IPS DF 4.7 (cell line): ENCODE data around the gene RBMS3.

ENCODE experiments used
- DNase-seq: peaks from one replicate; pipeline ENCODE4 v3.0.0-alpha.2; 2013; ENCODE audit warnings: low spot score; ENCODE audit errors: extremely low read depth

RBMS3 gene

DNA sequence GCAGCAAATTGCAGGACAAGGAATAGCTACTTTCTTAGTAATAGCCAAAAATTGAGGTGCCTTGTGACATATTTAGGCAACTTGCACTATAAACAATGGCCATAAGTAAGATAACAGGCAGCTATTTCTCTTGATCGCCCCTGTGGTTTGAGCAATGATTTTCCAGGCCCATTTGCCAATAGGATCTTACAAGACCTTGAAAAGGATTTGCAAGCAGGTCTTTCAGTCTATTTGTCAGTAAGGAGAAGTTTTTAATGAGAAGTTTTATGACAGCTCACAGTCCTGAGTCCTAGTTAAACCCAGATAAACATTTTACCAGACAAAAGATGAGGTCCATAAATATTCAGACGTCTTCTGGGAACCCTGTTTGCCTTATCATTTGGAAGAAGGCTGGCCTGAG, 645.5 kb downstream of the RBMS3 start:
- no peak for DNase-seq

DNA sequence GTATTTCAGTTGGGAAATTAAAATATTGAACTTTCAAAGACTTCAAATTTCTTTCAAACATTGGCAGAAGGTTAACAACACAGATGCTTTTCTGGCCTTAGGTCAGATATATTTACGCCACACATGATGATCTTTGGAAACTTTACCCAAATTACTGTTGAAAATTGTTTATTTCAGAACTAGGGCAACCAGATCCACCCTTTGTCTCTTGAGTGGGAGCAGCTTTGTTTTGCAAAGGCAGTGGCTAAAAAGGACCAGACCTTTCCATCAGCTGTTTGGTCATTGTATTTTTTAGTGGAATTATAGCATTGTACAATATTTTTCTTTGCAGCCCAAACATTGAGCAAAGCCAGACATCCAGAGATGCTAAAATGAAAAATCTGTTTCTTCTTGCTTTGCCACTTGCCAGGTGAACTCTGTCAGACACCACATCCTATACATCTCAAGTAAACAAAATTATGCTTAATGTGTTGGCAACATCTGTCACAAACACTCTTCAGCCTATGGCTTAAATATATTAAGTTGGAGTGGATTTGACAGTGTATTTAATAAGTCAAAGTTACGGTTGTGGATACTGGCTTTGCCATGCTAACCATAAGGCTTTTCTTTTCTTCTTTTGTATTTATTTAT, 651.9 kb downstream of the RBMS3 start:
- DNase-seq, result no peak

DNA sequence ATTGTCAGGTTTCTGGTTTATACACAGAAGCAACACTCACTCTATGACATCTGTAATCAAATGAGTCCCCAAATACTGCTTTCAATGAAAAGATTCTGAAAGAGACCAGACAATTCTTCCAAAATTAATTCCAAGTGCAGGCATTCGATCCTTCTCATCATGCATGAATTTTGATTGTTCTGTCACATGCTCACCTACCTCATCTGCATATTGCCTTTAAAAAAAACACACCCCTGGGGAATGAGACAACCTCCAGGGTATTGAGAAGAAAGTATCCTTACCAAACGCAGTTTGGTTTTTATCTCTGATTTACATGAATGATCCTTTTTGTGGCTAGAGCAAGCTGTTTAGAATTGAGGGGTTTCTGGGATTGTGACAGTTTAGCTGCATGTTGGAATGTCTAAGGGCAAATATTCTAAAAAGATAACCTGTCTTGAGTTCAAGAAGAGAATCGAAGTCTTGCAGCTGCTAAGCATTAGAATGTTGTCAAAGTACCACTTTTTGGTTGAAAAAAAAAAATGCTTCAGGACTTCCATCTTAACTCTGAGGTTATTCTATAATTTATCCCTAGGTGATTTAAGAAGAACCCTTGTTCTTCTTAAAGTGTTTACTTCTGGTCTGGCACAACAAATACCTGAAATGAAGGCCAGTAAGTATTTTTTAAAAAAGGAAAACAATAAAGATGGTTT, 653.1 kb downstream of the RBMS3 start:
- no peak for DNase-seq

DNA sequence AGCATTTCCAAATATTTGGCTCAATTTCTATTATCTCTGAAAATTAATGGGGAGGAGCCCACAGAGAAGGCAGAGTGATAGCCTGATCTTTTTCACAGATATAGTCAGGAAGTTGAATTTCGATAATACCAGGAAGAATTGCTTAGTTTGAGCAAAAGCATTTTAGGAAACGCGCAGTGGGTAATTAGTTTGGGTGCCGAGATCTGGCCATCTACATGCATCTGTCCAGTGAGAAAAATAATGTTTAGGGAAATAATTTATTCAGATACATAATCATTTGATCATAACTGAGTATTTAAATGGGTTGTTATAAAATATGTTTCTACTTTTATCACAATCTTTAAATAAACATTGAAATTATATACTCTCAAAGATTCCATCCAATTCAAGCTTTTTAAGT, 653.9 kb downstream of the RBMS3 start:
- DNase-seq, result no peak

DNA sequence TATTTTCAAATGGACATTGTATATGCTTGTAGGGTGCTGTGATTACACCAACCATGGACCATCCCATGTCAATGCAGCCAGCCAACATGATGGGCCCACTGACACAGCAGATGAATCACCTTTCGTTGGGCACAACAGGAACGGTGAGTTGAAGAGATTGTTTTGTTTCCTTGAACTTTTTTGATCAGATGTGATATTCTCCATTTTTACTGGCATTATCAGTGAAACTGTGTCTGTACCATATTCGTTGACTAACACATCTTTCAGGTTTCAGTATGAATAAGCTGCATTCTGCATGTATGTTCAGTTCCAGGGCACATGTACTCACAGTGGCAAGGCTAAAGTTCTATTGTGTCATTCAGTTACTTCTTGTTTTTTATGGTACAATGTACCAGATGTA, 655.2 kb downstream of the RBMS3 start:
- no peak for DNase-seq

DNA sequence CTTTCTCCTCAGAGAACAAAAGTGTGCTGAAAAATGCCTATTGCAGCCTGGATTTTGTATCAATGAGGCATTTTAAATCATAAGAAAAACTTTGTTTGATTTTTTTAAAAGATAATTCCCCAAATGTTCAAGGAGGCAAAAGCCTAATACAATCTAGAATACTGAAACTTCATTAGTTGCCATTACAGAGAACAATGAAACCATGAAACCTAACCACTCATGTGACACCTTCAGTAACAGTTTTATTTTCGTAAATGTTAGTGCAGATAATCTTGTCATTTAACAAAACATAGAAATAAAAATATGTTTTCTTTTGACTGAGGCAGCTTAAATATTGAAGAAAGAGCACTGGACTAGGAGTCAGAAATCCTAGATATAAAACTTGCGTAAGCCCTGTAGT, 655.9 kb downstream of the RBMS3 start:
- DNase-seq, result no peak

DNA sequence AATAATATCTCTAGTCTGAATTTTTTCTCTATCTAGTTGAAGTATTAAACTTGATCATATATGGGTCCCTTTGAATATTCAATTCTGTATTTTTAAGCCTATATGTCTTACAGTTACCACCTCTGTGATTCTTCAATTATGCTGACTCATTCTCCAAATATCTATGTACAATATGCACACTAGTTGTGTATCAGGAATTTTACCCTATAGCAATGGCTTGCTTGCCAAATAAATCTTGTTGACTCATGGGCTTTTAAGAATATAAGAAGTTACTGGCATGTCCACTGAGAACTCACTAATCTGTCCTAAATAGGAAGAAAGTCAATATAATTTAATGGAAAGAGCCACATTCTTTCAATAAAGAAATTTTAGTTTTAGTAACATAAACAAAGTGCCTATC, 656.3 kb downstream of the RBMS3 start:
- no peak for DNase-seq

DNA sequence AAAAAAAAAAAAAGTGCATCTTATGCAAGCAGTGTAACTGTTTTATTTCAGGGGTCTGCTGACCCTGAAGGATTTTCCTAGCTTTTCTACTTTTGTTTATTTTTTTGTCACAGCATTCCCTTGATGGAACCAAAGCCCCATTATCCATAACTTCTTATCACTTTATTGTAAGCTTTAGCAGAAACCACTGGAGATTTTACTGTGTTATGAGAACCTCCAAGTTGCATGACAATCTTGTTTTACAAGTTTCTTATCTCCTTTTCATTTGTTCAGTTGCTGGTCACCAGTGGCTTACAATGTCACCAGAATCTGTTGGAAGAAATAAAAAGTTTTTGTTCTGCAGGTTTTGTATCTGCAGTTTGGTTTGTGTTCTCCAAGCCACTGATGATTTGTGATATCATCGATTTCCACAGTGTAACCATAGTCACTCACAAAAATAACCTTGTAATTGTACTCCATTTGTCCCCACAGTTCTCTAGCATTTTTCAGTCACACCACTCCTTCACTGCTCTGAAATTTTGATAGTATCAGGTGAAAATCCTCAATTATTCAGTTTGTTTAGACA, 660.0 kb downstream of the RBMS3 start:
- DNase-seq, result no peak

DNA sequence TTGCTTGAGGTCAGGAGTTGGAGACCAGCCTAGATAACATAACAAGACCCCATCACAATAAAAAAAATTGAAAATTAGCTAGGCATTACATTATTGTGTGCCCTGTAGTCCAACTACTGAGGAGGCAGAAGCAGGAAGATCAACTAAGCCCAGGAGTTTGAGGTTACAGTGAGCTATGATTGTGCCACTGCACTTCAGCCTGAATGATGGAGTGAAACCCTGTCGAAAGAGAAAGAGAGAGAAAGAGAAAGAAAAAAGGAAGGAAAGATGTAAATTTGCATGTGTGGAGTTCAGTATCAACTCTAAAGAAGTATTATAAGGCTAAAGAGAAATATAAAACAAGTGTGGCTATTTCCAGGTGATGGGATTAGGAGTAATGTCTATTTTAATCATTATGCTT, 661.4 kb downstream of the RBMS3 start:
- DNase-seq, result no peak

DNA sequence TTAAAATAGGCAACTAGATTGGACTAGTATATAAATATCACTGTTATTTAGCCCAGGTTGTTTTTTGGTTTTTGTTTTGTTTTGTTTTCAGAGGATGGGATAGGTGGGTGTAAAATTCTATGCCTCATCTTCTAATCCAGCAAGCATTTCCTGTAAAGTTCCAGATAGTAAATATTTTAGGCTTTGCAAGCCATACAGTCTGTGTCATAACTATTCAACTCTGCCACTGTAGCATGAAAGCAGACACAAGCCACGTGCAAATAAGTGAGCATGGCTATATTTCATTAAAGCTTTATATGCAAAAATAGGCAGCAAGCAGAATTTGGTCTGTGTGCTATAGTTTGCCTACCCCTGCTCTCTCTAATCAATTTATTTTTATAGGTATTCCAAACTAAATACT, 668.3 kb downstream of the RBMS3 start:
- no peak for DNase-seq

DNA sequence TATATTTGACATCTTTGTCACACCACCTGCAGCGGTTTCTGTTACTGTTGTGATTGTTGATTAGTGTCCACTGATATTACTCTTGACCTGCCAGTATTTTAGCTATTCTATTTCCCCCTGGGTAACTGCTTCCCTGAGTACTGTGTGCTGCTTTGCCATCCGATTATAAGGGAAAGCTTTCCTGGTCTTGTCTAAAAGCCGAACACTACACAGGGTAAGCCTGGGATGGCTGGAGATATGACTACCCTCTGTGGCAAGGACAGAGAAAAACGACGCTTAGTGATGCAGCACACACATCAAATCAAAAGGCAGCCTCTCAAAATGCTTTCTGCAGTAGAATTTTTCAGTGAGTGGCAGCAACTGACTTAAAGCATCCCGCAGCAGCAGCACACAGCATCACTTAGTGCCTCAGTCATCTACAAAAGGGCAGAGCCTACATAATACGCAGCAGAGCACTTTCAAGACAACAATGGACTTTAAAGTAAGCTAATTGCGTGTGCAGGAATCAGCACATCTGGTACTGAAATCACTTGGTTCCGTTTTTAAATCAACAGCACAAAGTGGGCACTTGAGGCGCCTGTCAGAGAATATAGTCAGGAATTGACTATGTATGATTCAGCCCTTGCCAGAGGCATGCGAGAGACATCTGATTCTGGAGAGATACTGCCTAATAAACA, 669.2 kb downstream of the RBMS3 start:
- no peak for DNase-seq

DNA sequence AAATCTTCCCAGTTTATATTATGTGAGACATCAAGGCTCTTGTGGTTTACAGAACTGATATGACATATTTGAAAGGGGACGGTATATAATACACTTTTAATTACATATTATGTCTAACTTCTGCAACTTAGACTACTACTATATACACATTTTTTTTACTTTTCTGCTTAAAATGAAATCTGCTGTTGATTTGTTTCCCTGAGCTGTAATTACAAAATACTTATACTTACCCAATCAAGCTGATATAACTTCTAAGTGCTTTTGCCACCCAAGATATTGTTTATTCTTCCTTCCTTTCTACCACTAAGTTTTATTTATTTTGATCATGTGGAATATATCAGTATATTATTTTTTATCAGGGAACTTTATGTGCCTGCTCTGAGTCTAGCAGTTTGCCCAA, 671.6 kb downstream of the RBMS3 start:
- DNase-seq, result no peak

DNA sequence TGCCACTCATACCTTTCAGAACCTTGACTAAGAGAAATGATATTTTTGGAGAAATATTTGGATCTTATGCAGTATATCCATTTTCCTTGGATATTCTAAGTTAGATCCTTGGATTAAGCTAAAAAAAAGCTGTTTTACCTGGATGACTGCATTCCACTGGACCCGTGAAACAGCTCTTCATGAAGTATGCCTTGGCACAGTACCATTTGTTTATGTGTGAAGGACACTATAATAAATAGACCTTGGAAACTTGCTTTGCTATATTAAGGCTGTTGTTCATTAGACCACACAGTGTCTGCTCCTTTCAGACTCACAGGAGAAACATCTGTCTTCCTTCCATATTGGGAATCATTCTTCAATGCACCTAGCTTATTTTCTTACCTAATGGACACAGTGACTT, 674.5 kb downstream of the RBMS3 start:
- DNase-seq, result no peak

DNA sequence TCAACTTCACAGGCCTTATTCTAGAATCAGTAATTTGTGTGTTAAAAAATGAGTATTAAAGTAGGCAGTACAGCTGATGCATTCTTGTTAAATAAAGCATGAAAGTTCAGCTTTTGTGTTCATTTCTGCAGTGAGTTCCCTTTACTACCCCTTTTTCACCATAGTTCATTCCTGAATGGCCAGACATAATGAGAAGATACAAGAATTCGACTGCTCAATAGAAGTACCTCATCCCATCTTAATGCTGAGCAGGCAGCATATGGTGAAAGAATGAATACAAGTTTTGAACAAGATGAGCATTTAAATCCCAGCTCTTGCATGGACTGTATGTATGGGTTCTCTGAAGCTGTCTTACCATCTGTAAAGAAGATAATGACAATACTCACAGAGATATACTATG, 677.9 kb downstream of the RBMS3 start:
- DNase-seq, result no peak

DNA sequence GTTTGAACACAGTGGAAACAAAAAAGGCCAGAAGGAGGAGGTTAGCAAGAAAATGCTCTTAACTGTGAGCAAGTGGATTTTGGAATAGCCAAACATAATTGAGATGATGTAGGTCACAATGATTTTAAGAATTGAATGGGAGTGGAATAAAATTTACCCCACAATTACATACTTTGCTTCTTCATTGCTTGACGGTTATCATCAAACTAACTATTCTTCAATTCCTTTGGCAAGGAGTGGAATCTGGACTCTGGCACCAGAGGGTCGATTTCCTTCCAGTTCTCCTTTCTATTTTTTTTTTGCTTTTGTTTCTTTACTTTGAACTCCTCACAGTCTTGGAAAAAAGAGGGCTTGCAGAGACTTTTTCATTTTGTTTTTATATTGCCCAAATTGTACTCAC, 691.0 kb downstream of the RBMS3 start:
- DNase-seq, result no peak

DNA sequence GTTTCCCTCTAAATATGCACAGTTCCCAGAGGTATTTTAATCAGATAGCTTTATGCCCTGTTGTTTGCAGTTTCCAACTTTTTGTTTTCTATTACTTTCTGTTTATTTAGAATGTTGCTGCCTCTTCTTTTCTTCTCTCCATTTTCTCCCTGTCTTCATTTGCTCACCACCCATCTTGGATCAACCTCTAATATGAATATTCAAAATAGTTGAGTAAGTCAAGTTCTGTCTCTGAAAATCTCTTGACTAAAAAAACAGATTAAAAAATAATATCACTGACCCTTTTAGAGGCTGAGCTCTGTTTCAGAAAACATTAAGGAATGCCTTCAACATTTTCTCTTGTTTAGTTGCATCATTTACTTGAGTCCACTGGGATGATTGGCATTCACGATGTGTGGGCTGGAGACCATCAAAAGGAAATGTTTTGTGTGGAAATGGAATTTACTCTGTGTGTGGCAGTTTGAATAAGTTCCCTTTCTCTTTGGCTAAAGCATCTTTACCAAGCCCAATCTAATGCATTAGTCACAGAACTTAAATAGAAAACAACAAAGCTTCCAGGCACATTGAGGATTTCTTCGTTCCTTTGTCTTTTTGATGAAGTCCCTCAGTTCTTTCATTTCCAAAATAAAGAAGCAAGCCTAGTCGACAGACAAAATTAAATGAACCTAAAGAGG, 691.6 kb downstream of the RBMS3 start:
- no peak for DNase-seq

DNA sequence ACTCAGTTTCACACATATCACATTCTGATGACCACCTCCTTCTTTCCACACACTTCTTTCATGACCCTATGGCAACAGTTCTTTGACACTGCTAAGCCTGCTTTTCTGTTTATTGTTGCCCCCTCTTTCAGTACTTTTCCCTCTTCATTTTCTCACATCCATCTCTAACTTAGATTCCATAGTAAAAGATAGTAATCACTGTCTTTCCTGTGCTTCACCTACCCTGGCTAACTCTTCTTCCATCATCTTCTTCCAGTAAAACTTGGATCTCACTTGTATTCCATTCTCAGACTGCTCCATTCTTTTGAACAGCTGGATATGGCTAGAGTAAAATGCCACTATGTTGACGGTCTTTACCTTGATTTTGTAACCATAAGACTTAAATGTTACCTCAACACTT, 692.9 kb downstream of the RBMS3 start:
- DNase-seq, result no peak

DNA sequence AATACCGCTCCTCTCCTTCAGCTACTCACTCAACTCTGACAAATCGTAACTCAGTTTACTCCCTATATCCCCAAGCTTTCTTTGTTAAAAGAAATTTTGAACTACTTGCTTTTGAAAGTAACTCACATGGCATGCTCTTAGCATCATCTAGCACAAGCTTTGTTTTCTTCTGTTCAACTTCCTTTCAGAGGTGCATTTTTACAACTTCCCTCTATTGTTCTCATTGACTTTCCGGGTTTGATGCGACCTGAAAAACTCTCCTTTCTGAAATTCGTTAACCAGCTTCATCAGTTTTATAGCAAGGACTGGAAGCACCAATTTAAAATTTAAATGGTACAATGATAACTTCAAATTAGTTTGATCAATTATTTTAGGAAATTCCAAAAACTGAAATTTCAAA, 696.0 kb downstream of the RBMS3 start:
- no peak for DNase-seq

DNA sequence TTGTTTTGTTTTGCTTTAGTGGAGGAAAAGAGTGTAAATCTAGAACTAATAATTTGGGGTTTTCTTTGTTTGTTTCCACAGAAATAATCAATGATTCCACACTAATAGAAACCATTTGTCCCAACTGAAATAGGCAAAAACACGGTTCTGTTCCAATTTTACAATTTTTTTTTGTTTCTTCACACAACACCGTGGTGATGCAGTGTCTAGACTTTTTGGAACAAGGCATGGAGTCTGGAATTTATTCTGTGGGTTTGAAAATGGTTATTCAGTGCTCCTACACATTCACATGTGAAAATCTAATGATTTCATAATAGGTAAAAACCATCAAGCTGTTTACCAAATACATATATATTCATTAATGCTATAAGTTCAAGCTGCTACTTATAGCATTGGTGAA, 696.5 kb downstream of the RBMS3 start:
- no peak for DNase-seq

DNA sequence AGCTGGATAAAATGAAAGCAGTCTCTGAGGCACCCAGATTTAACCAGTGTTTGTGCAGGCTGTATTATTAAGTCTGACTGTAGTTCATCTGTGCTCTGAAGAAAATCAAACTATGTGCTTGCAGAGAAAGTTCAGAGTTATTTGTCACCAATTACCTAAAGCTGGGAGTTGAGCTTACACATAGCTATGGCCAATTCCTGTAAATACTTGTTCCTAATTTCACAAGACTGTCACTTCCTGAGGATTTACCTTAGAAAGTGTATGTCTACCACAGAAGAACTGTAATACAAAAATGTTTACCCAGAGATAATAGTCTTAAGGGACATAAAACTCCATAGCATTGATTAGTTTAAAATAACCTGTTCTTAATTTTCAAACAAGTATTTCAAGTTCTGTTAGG, 697.2 kb downstream of the RBMS3 start:
- no peak for DNase-seq

DNA sequence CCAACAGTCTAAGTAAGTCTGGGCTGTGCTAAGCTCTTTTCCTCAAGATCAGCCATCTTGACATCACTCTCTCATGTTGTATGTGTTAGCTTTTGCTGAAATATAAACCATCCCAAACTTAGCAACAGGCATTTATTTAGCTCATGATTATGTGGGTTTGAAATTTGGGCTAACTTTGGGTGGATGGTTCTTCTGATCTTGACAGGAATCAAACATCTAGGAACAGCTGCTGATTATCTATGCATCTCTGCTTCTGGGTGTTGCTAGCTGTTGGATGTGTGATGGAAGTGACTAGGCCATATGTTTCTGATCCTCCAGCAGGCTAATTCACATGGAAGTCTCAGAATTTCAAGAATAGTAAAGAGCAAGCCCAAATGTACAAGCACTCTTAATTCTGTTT, 710.3 kb downstream of the RBMS3 start:
- no peak for DNase-seq

DNA sequence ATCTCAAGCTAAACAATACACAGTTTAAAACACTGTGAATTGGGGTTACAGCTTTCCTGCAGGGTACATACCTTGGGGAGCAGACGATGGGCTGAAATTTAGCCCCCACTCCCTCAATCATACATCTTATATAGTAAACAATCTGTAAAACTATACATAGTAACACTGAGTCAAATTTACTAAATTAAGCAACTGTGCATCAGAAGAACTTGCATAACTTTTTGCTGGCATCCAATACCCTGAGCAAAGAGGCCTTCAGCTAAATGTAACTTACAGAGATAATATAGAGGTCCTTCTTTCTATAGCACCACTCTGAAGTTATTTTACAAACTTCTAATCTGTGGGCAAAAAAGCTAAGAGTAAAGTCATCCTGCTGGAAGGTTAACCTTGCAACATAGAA, 721.9 kb downstream of the RBMS3 start:
- no peak for DNase-seq
